GM15510 (cell line): ENCODE data around the gene EIF4G3.

Experiments
- POLR2A ChIP-seq: IDR thresholded peaks from 3 replicates; pipeline ENCODE4 v1.6.1; 2011; ENCODE audit warnings: borderline replicate concordance; ENCODE audit not compliant: insufficient read length; ENCODE audit errors: extremely low read depth

The EIF4G3 gene

DNA sequence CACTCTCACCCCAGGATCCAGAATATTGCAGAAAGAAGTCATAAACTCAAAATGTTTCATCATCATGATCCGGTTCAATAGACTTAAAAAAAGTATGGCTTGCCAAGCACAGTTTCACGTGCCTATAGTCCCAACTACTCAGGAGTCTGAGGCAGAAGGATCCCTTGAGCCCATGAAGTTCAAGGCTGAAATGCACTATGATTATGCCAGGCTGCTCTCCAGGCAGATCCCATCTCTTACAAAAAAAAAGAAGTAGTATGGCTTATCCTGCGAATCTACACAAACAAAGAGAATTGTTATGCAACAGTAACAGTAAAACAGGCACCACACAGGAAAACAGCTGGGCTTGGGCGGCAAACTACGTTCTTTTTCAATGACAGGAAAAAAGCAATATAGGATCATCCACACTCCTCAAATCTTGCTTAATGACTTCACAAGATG, 76.2 kb downstream of the EIF4G3 start:
- TF ChIP-seq POLR2A, result no peak

GRCh38 chr1:21099869-21100131, 76.9 kb downstream of the EIF4G3 start:
- no peak for TF ChIP-seq POLR2A

DNA sequence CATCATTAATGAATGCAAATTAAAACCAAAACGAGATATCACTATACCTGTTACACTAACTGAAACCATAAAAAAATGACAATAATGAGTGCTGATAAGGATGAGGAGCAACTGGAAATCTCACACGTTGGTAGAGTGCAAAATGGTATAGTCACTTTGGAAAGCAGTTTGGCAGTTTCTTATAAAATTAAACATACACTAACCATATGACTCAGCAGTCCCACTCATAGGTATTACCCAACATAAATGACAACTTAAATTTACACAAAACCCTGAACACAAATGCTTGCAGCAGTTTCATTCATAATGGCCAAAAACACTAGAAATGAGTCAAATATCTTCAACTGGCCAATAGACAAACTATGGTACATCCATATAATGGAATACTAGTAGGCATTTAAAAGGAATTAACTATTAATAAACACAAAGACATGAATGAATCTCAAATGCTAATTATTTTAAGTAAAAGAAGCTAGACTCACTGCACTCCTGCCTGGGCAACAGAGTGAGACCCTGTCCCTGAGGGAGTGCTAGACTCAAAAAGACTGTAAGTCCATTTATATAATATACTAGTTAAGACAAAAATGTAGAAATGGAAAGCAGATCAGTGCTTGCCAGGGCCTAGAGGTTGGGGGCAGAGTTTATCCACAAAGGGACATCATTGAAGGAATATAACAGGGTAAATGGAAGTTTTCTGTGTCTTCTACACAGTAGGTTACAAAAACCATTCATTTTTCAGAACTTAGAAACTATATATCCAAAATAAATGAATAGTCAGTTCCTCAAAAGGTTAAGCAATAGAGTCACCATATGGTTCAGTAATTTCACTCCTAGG, 77.4 kb downstream of the EIF4G3 start:
- TF ChIP-seq POLR2A, result no peak

DNA sequence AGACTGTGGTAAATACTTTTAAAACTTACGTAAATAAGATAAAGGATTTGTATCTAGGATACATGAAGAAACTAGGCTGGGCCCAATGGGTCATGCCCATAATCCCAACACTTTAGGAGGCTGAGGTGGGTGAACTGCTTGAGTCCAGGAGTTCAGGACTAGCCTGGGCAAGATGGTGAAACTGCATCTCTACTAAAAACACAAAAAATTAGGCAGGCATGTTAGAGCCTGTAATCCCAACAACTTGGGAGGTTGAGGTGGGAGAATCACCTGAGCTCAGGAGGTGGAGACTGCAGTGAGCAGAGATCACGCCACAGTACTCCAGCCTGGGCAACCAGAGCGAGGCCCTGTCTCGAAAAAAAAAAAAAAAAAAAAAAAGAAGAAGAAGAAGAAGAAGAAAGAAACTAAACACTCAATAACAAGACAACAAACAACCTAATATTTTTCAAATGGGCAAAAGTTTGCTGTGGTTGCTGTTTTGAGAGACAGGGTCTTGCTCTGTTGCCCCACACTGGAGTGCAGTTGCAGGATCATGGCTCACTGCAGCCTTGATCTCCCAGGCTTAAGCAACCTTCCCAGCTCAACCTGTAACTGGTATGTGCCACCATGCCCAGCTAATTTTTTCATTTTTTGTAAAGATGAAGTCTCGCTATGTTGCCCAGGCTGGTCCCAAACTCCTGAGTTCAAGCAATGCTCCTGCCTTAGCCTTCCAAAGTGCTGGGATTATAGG, 78.3 kb downstream of the EIF4G3 start:
- TF ChIP-seq POLR2A, result no peak

GRCh38 chr1:21097729-21098128, 79.0 kb downstream of the EIF4G3 start:
- no peak for TF ChIP-seq POLR2A

- TF ChIP-seq POLR2A, result no peak
Measured at GRCh38 chr1:21095976-21096375, 80.7 kb downstream of the EIF4G3 start.

- TF ChIP-seq POLR2A, result no peak
Measured at GRCh38 chr1:21090463-21090862, 86.2 kb downstream of the EIF4G3 start.

GRCh38 chr1:21089731-21090130, 87.0 kb downstream of the EIF4G3 start:
- TF ChIP-seq POLR2A, result no peak

GRCh38 chr1:21089299-21089698, 87.4 kb downstream of the EIF4G3 start:
- TF ChIP-seq POLR2A, result no peak

DNA sequence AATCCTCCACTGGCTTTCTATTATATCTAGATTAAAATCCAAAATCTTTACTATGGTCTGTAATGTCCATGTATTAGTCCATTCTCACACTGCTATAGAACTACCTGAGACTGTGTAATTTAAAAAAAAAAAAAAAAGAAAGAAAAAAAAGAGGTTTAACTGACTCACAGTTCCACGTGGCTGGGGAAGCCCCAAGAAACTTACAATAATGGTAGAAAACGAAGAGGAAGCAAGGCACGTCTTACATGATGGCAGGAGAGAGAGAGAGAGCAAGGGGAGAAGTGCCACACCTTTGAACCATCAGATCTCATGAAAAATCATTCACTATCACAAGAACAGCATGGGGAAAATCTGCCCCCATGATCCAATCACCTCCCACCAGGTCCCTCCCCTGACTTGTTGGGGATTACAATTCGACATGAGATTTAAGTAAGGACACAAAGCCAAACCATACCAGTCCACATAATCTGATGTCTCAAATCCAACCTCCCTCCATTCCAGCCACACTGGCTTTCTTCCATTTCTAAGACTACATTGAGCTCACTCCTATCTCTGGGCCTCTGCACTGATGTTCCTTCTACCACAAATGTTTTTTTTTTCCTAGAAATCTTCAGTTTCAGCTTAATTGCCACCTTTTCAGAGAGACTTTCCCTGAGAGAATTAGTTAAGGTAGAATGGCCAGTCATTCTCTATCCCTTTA, 92.4 kb downstream of the EIF4G3 start:
- no peak for TF ChIP-seq POLR2A

DNA sequence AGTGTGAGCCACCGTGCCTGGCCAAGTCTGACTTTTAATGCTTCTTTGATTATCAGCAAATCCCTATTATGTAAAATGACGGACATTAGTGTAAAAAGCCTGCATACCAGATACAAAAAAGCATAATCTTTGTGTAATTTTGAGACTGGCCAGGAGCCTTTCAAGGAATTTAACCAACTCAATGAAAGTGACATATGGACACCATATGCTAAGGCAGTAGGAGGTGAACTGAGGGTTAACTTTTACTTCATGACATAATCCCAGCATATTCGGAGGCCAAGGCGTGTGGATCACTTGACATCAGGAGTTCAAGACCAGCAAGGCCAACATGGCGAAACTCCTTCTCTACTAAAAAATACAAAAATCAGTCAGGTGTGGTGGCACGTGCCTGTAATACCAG, 94.6 kb downstream of the EIF4G3 start:
- no peak for TF ChIP-seq POLR2A

DNA sequence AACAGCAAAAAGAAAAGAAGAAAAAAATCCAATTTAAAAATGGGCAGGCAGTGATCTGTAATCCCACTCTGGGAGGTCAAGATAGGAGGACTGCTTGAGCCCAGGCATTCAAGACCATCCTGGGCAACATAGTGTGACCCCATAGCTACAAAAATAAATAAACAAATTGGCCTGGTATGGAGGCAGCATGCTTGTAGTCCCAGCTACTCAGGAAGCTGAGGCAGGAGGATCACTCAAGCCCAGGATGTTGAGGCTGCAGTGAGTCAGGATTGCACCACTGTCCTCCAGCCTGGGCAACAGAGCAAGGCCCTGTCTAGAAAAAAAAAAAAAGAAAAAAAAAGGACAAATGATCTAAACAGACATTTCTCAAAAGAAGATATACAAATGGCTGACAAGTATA, 99.6 kb downstream of the EIF4G3 start:
- no peak for TF ChIP-seq POLR2A

DNA sequence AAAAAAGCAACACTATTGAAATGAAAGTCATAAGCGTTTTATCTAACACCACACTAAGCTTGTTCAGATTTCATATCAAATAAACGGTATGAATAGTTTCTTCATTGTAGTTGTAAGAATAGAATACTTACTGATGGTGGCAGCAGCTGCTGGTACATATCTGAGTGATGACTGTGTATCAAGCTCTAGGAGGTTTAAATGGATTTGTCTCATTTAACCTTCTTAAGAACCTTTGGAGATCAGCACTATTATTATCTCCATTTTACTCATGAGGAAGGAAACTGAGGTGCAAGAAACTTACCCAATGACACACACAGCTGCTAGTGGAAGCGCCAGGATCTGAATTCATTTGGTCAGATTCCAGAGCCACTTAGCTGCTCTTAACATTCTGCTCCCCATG, 104.0 kb downstream of the EIF4G3 start:
- TF ChIP-seq POLR2A, result no peak

DNA sequence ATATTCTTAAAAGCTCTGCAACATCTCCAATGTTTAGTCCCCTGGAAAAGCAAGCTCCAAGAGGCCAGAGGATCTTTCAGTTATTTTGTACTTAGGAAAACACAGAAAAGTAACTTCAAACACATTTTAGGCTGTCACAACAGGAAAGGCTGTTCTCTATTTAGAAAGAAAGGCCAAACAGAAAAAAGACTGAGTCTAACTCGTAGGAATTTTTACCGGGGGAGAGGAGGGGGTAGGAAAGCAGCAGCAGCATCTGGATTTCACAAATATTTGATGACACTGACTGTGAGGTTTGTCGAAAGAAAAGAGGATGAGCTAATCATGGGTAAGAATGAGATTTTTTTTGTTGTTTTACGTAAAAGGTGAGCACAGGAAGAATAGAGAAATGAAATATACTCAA, 107.1 kb downstream of the EIF4G3 start:
- no peak for TF ChIP-seq POLR2A

- TF ChIP-seq POLR2A, result no peak
Measured at GRCh38 chr1:21068937-21069336, 107.8 kb downstream of the EIF4G3 start.
